ENCODE measurements around the gene KRTAP12-3. TPM values are rescaled to one million over a fixed set of nuclear protein-coding genes. Genes with fewer than 3 reads are reported as not detected.
"Not testable (repeated sequence)": the region's sequence is repeated elsewhere in the genome, so short reads cannot be mapped to it uniquely, and the experiment has no call there.

The KRTAP12-3 gene
- polyA plus RNA-seq, 3 donors = not detected

DNA sequence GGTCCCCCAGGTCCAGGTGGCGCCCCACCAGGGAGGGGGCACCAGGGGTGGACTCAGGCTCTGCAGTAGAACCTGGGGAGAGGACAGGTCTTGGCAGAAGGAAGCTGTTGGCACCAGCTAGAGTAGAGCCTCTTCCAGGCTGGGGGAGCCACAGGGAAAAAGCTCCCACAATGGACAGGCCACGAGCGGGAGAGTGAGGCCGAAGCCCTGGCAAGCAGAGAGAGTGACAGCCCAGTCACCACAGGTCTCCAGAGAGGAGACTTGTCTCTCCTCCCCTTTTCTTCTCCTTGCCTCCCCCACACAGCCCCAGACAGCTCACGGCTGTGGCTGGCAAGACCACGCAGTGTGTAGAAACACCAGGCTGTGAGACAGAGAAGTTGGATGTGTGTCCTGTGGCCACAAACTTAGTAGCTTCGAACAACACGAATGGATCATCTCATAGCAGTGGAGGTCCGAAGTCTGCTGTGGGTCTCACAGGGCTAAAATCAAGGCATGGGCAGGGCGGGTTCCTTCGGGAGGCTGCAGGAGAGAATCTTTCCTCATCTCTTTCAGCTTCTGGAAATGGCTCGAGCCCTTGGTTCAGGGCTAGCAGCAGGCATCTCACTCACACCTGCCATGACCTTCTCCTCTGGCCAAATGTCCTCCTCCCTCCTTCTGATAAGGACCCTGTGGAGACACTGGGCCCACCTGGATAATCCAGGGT lies 6.6 kb upstream of the KRTAP12-3 start:
- no peak for DNase-seq

DNA sequence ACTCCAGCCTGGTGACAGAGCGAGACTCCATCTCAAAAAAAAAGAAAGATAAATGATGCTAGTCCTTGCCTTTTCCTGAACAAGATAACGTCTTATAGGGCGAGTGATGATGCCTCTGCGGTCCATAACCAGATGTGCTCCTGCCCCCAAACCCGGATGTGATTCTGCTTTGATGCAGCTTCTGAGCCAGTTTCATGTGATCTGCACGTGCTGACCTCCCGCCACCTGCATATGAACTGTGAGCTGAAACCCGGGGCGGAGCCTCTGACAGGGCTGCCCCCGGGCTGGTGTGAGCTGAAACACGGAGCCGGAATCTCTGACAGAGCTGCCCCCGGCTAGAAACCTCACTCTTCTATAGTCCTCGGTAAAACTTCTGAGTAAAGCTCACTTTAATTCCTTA lies 4.6 kb upstream of the KRTAP12-3 start:
- DNase-seq = no peak

DNA sequence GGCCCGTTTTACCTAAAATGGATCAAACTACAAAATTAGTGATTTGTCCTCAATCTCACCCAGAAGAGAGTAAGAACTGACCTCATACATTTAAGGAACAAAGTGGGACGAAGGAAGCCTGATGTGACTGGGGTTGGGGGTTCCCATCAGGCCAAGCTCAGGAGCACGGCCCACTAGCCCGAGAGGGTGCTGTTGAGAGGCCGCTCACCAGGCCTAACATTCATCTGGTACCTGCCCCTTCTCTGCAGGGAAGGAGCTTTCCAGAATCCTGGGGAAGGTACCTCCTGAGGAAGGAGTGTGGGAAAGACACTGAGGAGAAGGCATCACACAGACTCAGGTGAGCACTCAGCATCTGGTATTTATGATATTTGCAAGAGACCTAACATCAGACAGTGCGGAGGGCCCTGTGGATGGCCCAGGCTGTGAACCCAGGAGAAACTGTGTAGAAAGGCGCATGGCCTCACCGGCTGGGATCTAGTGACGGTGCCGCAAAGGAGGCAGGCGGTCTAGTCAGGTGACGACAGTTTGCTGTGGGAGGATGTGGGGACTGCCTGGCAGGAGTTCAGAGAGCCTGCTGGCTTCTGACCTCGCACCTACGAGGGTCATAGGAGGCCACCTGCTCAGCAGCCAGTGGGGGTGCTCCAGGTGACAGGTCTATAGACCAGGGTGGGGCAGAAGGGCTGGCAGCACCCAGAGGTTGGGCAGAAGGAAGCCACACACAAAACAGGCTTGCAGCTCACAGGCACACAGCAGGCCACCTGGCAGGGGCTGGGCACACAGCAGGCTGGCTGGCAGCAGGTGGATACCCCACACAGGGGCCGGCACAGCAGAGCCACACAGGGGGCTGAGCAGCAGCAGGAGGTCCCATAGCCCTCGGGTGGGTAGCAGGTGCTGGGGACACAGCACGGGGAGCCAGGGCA lies 3.8 kb upstream of the KRTAP12-3 start:
- no peak for DNase-seq

DNA sequence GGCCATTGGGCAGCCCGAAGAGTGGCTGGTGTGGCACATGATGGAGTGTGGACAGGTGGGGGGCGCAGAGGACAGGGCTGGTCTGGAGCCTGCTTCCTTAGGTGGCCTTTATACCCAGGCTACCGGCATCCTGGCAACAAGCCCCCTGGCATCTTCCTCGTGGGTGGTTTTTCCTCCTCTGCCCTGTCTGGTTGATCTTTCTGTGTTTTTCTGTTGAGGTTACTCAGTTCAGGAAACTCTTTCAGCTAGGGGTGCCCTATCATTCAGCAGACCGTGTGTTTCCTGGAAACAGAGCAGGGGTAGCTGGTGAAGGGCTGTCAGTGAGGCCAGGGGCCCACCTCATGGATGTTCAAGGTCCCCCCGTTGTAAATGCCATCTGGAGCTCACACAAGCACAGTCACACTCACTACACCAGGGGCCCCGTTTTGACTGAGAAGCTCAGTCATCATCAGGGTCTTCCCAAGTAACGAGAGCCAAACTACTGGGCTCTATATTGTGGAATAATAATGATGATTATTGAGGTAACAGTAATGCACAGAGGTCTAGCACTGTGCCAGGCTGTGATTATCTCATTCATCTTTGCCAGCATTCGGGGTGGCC lies 3.1 kb upstream of the KRTAP12-3 start, which contains the start of gene KRTAP12-4:
TSS of gene KRTAP12-4 (minus strand) at position 84 of the 600 bp plus-strand sequence. CDS start at position 39, 45 bp downstream.
- no peak for DNase-seq

DNA sequence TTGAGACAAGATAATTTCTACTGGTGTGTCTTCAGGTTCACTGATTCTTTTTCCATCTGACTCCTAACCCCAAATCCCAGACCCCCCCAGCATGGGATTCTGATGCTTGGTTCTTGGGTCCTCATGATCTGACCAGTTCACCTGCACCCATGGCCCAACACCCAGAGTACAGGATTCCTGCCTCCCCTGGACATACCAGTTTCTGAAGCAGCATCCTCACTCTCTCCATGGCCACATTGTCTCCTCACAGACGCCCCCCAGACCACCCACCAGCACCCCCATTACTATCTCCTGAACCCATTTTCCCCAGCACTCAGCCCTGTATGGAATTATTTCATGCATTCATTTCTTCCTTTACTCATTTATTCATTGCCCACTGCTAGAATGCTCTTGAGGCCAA lies 864 bp upstream of the KRTAP12-3 start:
- DNase-seq = no peak

DNA sequence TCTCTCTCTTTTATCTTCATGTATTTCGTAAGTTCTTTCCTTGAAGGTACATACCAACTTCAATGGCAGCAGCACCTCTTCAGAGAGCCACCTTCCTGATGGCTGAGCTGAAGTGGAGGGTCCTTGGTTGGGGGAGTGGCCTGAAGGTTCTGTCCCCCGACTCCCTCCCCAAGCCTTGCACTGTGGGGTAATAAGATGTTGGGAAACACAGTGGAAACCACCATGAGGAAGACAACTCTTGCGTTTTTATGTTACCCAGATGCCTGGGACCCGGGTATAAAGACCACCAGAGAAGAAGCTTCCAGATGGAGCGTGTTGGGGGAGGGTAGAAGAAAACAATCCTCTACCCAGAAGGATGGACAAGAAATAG lies 794 bp downstream of the KRTAP12-3 start:
- DNase-seq = no peak

DNA sequence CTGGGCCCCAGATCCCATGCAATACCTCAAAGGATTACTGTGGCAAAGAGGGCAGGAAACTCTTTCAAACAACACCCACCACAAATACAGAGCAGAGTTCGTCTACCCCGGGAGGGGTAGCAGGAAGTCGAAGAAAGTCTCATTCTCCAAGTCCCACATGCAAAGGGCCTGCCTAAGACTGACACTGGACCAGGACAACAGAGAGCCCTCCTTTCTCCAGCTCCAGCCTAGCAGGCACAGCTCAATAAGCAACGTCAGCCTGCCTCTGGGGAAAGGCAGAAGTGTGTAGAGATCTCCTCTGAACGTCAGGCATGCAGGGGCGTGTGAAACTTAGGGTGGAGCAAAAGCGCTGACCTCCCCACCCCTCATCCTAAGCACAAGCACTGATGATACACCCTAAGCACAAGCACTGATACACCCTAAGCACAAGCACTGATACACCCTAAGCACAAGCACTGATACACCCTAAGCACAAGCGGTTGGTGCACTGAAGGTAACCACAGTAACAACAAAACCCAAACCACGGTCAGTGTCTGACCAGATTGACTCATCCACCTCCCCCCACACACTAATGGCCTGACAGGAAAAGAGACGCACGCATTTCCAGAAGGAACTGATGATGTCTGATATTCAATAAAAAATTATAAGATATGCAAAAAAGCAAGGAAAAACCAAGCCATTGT lies 1.3 kb downstream of the KRTAP12-3 start:
- DNase-seq = no peak

DNA sequence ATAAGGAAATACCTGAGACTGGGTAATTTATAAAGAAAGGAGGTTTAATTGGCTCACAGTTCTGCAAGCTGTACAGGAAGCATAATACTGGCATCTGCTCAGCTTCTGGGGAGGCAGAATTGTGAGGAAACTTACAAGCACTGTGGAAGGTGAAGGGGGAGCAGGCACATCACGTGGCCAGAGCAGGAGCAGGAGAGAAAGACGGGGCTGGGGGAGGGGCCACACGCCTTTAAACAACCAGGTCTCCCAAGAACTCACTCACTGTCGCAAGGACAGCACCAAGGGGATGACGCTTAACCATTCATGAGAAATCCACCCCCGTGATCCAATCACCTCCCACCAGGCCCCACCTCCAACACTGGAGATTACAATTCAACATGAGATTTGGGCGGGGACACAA lies 3.8 kb downstream of the KRTAP12-3 start:
- not testable (repeated sequence) for DNase-seq

DNA sequence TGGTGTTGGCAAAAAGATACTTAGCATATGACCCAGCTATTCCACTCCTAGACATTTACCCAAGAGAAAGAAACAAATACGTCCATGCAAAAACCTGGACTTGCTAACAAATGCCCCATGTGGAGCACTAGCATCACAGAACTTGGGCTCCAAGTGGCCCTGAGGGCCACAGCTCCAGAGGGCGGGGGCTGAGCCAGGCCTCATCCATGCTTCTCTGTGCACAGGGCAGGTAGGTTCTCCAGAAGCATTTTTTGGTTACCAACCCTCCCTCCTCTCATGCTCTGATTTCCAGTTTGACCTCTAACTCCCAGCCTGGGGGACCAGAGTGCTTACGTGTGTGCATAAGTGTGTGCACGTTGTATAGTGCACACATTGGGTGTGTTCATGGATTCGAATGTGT lies 7.0 kb downstream of the KRTAP12-3 start:
- DNase-seq = no peak

DNA sequence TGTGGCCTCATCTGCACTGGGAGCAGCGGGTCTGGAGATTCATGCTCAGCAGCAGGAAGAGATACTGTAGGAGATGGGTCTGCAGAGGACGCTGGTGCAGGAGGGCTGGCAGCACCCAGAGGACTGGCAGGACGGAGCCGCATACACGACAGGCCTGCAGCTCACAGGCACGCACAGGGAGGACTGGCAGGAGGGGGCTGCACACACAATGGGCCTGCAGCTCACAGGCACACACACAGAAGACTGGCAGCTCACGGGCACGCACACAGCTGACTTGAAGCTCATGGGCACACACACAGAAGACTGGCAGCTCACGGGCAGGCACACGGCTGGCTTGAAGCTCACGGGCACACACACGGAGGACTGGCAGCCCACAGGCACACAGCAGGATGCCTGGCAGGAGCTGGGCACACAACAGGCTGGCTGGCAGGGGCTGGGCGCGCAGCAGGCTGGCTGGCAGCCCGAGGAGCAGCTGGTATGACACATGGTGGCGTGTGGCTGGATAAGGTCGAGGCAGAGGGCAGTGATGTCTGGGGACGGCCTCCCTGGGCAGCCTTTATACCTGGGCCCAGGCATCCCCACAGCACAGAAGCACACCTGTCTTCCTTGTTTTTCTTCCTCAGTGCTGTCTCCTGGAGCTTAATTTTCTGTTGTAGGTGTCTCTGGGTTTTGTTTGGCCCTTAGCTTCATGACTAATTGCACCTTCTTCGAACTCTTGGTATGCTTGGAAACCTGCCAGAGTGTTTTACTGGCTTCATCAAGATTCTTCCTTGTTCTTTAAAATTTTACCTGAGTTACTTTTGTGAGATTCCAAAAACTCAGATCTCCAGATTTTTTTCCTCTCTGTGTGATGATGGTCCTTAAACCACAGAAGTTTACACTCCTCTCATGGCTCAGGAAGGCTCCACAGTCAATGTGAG lies 8.9 kb downstream of the KRTAP12-3 start, which contains the start of gene KRTAP12-2:
TSS of gene KRTAP12-2 (minus strand) at position 527 of the 920 bp plus-strand sequence. CDS start at position 486, 41 bp downstream.
- no peak for DNase-seq

DNA sequence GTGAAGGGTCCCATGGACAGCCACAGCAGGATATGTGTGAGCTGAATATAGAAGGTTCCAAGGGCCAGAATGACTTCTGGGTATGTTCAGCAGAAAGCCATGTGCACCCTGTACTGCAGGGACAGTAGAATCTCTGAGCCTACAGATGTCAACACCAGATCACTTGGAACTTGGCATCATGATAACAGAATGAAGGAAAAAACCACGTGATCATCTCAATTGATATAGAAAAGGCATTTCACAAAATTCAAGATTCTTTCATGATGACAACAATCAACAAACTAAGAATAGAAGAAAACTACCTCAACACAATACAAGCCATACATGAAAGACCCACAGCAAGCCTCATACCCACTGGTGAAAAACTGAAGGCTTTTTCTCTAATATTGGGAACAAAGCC lies 9.9 kb downstream of the KRTAP12-3 start:
- DNase-seq = no peak

DNA sequence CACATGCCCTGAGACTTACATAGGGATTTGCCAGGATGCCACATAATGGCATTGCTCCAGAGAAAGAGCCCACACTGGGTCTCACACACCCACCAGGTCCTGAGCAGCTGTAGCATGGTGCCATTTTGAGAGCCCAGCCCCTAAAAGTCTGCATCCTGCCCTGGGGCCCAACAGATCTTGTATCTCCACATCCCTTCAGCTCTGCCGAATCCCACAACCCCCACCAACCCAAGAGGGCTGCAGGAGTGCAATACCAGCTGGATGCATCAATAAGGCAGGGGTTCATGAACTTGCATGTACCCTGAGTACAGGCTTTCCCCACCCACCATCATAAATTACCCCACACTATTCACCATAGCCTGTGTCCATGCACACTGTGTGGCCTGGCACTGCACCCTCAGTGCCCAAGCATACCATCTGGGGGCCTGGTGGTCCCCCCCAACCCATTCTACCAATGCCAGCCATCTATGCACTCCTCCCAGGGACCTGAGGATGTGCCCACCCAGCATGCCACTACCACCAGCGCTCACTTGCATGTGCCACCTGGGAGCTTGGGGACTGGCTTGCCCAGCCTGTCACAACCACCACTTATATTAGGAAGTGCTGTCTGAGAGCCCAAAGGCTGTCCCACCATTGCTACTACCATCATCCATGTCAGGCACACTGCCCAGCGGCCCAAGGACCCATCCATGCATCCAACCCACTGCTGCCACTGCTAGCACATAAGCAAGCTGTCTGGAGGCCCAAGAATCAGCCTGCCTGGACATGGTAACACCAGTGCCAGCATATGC lies 13.1 kb downstream of the KRTAP12-3 start:
- DNase-seq = no peak

DNA sequence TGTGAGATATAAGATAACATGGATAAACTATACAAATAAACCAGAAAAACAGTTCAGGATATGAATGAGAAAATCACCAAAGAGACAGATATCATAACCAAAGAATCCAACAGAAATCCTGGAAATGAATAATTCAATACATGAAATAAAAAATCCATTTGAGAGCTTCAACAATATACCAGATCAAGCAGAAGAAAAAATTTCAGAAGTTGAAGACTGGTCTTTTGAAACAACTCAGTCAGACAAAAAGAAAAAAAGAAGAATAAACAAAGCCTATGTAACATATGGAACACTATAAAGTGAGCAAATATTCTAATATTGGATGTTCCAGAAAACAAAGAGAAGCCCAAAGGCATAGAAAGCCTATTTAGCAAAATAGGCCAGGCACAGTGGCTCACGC lies 14.2 kb downstream of the KRTAP12-3 start:
- DNase-seq = no peak

DNA sequence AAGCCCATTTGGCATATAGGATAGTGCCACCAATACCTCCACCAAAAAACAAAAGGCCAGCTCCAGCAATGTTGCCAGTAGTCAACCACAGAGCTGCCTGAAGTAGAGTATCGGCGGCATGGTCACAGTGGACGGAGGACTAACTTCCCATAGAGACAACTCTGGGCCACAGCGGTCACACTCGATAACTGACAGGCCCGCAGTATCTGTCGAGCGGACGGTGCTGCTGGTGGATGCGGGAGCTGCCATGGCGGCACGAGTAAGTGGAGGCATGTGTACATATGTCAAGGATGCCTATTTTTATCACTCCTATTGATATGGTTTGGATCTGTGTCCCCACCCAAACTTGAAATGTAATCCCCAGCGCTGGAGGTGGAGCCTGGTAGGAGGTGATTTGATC lies 20.1 kb downstream of the KRTAP12-3 start:
- no peak for DNase-seq

DNA sequence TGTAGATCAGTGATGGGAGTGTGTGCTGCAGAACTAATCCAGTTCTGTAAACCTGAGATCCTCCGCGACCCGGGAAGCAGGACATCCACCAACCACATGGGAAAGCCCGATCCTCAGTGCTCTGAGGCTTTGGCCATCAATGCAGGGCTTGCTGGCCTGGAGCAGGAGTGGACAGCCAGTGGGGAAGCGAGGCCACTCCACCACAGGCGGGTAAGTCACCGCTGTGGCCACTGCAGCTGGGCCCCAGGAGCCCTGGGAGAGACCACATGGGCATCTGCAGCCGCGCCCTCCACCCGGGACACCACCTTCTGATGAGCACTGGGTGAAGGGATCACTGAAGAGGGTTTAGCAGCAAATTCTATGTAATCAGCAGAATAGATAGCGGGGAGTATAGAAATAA lies 23.4 kb downstream of the KRTAP12-3 start:
- no peak for DNase-seq

DNA sequence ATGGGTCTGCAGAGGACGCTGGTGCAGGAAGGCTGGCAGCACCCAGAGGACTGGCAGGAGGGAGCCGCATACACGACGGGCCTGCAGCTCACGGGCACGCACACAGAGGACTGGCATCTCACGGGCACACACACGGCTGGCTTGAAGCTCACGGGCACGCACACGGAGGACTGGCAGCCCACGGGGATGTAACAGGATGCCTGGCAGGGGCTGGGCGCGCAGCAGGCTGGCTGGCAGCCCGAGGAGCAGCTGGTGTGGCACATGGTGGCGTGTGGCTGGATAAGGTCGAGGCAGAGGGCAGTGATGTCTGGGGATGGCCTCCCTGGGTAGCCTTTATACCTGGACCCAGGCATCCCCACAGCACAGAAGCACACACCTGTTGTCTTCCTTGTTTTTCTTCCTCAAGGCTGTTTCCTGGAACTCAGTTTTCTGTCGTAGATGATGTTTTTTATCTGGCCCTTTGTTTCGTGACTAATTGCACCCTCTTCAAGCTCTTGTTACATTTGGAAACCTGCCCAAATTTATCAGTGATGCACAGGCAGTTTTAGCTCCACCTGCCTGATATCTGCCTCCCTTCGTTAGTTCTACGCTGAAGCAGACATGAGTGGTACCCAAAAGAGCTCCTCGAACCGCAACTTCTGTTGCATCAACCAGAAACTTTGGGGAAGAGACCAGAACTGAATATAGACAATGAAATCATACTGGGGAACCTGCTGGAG lies 24.3 kb downstream of the KRTAP12-3 start, which contains the start of gene KRTAP12-1:
TSS of gene KRTAP12-1 (minus strand) at position 303 of the 719 bp plus-strand sequence. CDS start at position 263, 40 bp downstream.
- DNase-seq = no peak

DNA sequence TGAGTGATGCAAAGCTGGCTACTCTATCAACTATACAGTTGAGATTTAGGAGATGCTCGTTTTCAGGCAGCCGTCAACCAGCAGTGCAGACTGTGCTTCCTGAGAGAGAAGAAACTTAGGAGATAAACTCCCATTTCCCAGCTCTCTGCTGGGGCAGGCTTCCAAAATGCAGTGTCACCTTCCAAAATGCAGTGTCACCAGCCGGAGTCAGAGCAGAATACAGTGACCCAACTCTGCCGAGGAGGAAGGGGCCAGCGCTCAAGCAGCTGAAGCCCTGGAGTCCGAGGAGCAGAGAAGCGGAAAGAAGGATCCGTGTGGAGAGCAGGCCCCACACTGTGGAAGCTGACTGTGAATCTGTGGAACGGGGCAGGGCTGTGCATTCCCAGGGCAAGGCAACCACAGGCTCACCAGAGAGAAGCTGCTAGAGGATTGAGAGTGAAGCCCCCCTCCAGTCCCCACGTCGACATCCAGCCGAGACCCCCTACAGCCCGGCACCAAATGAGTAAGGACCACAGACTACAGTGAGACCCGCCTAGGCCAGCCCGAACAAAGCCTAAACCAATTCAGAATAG lies 24.9 kb downstream of the KRTAP12-3 start:
- no peak for DNase-seq

DNA sequence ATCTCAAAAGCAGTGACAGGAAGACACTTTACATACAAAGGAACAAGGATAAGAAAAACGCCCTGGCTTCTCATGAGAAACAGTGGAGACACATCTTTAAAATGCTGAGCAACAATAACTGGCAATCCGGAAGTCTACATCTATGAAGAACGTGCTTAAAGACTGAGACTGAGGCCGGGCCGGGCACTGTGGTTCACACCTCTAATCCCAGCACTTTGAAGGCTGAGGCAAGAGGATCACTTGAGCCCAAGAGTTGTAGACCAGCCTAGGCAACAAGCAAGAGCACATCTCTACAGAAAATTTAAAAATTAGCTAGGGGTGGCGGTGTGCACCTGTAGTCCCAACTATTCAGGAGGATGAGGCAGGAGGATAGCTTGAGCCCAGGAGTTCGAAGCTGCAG lies 26.3 kb downstream of the KRTAP12-3 start:
- no peak for DNase-seq

DNA sequence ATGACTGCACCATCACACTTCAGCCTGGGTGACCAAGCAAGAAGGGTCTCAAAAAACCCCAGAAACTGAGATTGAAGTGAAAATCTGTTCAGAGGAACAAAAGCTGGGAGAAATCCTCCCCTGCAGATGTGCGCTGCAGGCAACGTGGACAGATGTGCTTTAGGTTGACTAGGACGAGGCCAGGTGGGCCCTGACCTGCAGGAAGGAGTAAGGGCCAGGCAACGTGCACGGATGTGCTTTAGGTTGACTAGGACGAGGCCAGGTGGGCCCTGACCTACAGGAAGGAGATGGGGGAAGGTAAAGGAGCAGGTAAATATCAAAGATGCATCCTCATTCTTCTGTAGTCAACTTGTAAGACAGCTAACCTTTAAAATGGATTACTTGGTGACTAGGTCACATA lies 26.8 kb downstream of the KRTAP12-3 start:
- no peak for DNase-seq
